PC-3 (cell line): Measurements from ENCODE around the gene PNP. TPM values are rescaled to one million over a fixed set of nuclear protein-coding genes. Genes with fewer than 3 reads are reported as not detected.

Experiments
- ATAC-seq: fragments of 200-7000 bp; cut with Tn5 transposase; 2 replicates; pipeline ENCODE4 v1.9.1; 2020; ENCODE audit warnings: mild to moderate bottlenecking, moderate library complexity
- BruUV-seq: library from RNA; stranded (reverse); fragments of 400-500 nt; replicated peaks from 2 replicates; lab custom pipeline; 2021; lab: Mats Ljungman, UMichigan
- CTCF ChIA-PET: fragments of 300-600 bp; sonication (Branson Sonifier 250); formaldehyde crosslinking; loops from one replicate; lab custom pipeline; 2022; ENCODE audit warnings: antibody characterized with exemption; lab: Charles Lee
- POLR2A ChIA-PET: fragments of 300-600 bp; sonication (Branson Sonifier 250); formaldehyde crosslinking; loops from one replicate; lab custom pipeline; 2022; ENCODE audit warnings: antibody characterized with exemption; ENCODE audit not compliant: unreplicated experiment; lab: Charles Lee
- DNase-seq: peaks from one replicate; pipeline ENCODE4 v3.0.0-alpha.2; 2015
- H2AFZ ChIP-seq: fragments of 300-600 bp; sonication (generic); 2 replicates; pipeline ENCODE4 v1.6.0; 2016; ENCODE audit warnings: antibody characterized with exemption, low read length
- H3F3A ChIP-seq: fragments of 300-600 bp; sonication (generic); one replicate; pipeline ENCODE4 v1.6.0; 2017; ENCODE audit warnings: antibody characterized with exemption, low read length, control low read depth, mild to moderate bottlenecking; ENCODE audit not compliant: unreplicated experiment
- H3K27ac ChIP-seq: fragments of 300-600 bp; sonication (generic); 2 replicates; pipeline ENCODE4 v1.5.1; 2016; ENCODE audit warnings: mild to moderate bottlenecking, low read length
- H3K27me3 ChIP-seq: fragments of 300-600 bp; sonication (generic); 2 replicates; pipeline ENCODE4 v1.6.1; 2016; ENCODE audit warnings: low read length, mixed read lengths
- H3K36me3 ChIP-seq: fragments of 300-600 bp; sonication (generic); 2 replicates; pipeline ENCODE4 v1.6.1; 2016; ENCODE audit warnings: low read depth, mixed run types, low read length, mixed read lengths
- H3K4me1 ChIP-seq: fragments of 300-600 bp; sonication (generic); 2 replicates; pipeline ENCODE4 v1.5.1; 2016; ENCODE audit warnings: low read length; ENCODE audit not compliant: insufficient read depth
- H3K4me2 ChIP-seq: fragments of 300-600 bp; sonication (generic); 2 replicates; pipeline ENCODE4 v1.6.0; 2016; ENCODE audit warnings: low read length
- H3K4me3 ChIP-seq: fragments of 300-600 bp; sonication (generic); 2 replicates; pipeline ENCODE4 v1.5.1; 2016; ENCODE audit warnings: mild to moderate bottlenecking, low read length, mixed read lengths
- H3K79me2 ChIP-seq: fragments of 300-600 bp; sonication (generic); 2 replicates; pipeline ENCODE4 v1.6.1; 2017; ENCODE audit warnings: low read length, mixed read lengths
- H3K9ac ChIP-seq: fragments of 300-600 bp; sonication (generic); 2 replicates; pipeline ENCODE4 v1.6.0; 2016; ENCODE audit warnings: mild to moderate bottlenecking, low read length
- H3K9me2 ChIP-seq: fragments of 300-600 bp; sonication (generic); replicated peaks from 2 replicates; pipeline ENCODE4 v1.6.1; 2016; ENCODE audit warnings: mixed run types, low read length, mixed read lengths
- H3K9me3 ChIP-seq: fragments of 300-600 bp; sonication (generic); 2 replicates; pipeline ENCODE4 v1.6.1; 2016; ENCODE audit warnings: low read length, mixed read lengths
- H4K20me1 ChIP-seq: fragments of 300-600 bp; sonication (generic); 2 replicates; pipeline ENCODE4 v1.6.1; 2016; ENCODE audit warnings: low read length, mixed read lengths
- EZH2 ChIP-seq: fragments of 300-600 bp; sonication (generic); IDR thresholded peaks from one replicate; pipeline ENCODE4 v1.6.1; 2017; ENCODE audit warnings: antibody characterized with exemption, mild to moderate bottlenecking, low read length; ENCODE audit not compliant: unreplicated experiment
- EZH2phosphoT487 ChIP-seq: fragments of 300-600 bp; sonication (generic); IDR thresholded peaks from 2 replicates; pipeline ENCODE4 v1.6.1; 2018; ENCODE audit warnings: mild to moderate bottlenecking, antibody characterized with exemption, low read length, borderline replicate concordance
- intact Hi-C: fragments of 100-400 bp; cut with micrococcal nuclease; formaldehyde crosslinking; loops from 2 replicates; pipeline ENCODE4 v1.9.0; 2023
- total RNA-seq: library from RNA; depleted of rRNA; stranded (reverse); fragments of >200 nt; gene quantifications from 2 replicates; pipeline ENCODE4 v1.2.3, GENCODE V29; 2014
- TF ChIP-seq, protein P1 (sequence below): fragments of 300-600 bp; sonication (generic); conservative IDR thresholded peaks from 2 replicates; pipeline ENCODE4 v1.5.1; 2017; ENCODE audit warnings: antibody characterized with exemption, low read depth, mild to moderate bottlenecking, low read length

Gene PNP
- total RNA-seq, 1 experiment from 2014 or later = 118 TPM

DNA sequence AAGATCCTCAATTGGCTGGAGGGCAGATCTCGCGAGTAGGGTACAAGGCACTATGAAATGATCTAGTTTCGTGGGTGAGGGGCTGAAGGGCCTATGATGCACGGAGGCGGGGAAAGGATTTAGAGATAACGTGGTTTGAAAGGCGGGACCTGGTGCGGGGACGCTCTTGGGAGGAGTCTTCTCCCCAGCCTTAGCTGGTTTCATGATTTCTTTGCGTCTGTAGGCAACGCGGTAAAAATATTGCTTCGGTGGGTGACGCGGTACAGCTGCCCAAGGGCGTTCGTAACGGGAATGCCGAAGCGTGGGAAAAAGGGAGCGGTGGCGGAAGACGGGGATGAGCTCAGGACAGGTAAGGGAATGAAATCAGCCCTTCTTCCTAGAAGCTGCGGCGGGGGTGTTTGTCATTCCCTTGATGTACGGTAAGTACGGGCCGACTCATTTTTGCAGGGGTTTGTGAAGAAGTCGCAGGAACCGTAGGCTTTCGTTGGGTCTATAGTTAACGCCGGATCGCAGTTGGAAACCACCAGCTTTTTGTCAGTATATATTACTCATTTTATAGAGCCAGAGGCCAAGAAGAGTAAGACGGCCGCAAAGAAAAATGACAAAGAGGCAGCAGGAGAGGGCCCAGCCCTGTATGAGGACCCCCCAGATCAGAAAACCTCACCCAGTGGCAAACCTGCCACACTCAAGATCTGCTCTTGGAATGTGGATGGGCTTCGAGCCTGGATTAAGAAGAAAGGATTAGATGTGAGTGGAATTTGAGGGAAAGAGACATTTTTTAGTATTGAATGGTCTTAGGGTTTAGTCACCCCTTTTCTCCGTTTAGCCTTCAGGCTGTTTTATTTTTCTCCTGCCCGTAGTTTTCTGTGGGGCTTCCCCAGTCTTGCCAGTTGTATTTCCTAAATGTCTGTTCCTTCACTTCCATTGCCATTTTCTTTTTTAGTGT lies 13.6 kb upstream of the PNP start:
- Histone ChIP-seq H2AFZ (peak overlapping the region; percentile 80), H3K9me3 (no peaks in the 10 kb centered on the region), H3F3A (no peaks in the 10 kb centered on the region), H3K79me2 (peaks cover 71% of the 10 kb centered on the region), H3K36me3 (peaks cover 39% of the 10 kb centered on the region), H3K4me3 (peak overlapping the region; percentile 82), H3K27ac (peak overlapping the region; percentile 93), H3K9me2 (no peaks in the 10 kb centered on the region), H3K4me2 (peak overlapping the region; percentile 96), H4K20me1 (0 out of 2 replicates have a peak, but pooled peaks cover 6% of the 10 kb centered on the region), H3K9ac (peak overlapping the region; percentile 87), H3K27me3 (no peaks in the 10 kb centered on the region), H3K4me1 (peaks cover 21% of the 10 kb centered on the region)
- DNase-seq (peak; percentile 78), ATAC-seq (peak; percentile 62)
- ChIA-PET CTCF (interaction anchor here (0.5 to 1.6 kb wide), 5 partner anchors 38 to 153 kb away, joined by 3 to 11 read pairs (median 4); partner anchors contain the start of genes PARP2 and TEP1), POLR2A (interaction anchor here (0.6 to 1.9 kb wide), 5 partner anchors 38 to 1070 kb away, joined by 3 to 18 read pairs (median 5); partner anchors contain the start of genes PARP2 and TEP1)
- intact Hi-C loops = loop anchor here (1.0 kb wide), 4 partner anchors 42 to 158 kb away; partner anchors contain the start of genes PARP2 and TEP1
- TF ChIP-seq EZH2phosphoT487 = no peak
- TF ChIP-seq EZH2 = no peak
- TF ChIP-seq, protein P1, sequence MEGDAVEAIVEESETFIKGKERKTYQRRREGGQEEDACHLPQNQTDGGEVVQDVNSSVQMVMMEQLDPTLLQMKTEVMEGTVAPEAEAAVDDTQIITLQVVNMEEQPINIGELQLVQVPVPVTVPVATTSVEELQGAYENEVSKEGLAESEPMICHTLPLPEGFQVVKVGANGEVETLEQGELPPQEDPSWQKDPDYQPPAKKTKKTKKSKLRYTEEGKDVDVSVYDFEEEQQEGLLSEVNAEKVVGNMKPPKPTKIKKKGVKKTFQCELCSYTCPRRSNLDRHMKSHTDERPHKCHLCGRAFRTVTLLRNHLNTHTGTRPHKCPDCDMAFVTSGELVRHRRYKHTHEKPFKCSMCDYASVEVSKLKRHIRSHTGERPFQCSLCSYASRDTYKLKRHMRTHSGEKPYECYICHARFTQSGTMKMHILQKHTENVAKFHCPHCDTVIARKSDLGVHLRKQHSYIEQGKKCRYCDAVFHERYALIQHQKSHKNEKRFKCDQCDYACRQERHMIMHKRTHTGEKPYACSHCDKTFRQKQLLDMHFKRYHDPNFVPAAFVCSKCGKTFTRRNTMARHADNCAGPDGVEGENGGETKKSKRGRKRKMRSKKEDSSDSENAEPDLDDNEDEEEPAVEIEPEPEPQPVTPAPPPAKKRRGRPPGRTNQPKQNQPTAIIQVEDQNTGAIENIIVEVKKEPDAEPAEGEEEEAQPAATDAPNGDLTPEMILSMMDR = no peak
- BruUV-seq = TSS peak; percentile 84

DNA sequence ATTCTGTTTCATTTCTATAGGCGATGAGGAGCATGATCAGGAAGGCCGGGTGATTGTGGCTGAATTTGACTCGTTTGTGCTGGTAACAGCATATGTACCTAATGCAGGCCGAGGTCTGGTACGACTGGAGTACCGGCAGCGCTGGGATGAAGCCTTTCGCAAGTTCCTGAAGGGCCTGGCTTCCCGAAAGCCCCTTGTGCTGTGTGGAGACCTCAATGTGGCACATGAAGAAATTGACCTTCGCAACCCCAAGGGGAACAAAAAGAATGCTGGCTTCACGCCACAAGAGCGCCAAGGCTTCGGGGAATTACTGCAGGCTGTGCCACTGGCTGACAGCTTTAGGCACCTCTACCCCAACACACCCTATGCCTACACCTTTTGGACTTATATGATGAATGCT lies 12.2 kb upstream of the PNP start:
- intact Hi-C loops = no loop called here
- ChIA-PET CTCF (no interaction called here), POLR2A (no interaction called here)
- Histone ChIP-seq H3K36me3 (peaks cover 30% of the 10 kb centered on the region), H3F3A (no peaks in the 10 kb centered on the region), H3K27ac (no peak overlapping the region), H2AFZ (no peak overlapping the region), H3K9ac (no peak overlapping the region; the same call in 1 of the 2 replicates), H3K4me2 (peak overlapping the region; percentile 96), H3K27me3 (no peaks in the 10 kb centered on the region), H4K20me1 (0 out of 2 replicates have a peak, but pooled peaks cover 6% of the 10 kb centered on the region), H3K79me2 (peaks cover 76% of the 10 kb centered on the region), H3K4me3 (peak overlapping the region; percentile 82), H3K4me1 (peaks cover 21% of the 10 kb centered on the region), H3K9me2 (no peaks in the 10 kb centered on the region), H3K9me3 (no peaks in the 10 kb centered on the region)
- BruUV-seq = no TSS peak
- ATAC-seq (no peak), DNase-seq (no peak)
- TF ChIP-seq, protein P1 = no peak
- no peak for TF ChIP-seq EZH2
